Neural progenitor cell (in vitro differentiated cells): ENCODE data around the gene GNAS-AS1. TPM values are rescaled to one million over a fixed set of nuclear protein-coding genes. Genes with fewer than 3 reads are reported as not detected.
A peak's percentile ranks its signal among the peaks of the same experiment; 100 is the strongest.

Source experiments
- DNase-seq: peaks from one replicate; pipeline ENCODE4 v3.0.0-alpha.2; 2016; ENCODE audit warnings: low spot score
- H2AFZ ChIP-seq: fragments of 200-600 bp; sonication (generic); replicated peaks from 2 replicates; pipeline ENCODE4 v1.6.1; 2016; ENCODE audit warnings: antibody characterized with exemption
- H3F3A ChIP-seq: fragments of 200-600 bp; sonication (generic); 2 replicates; pipeline ENCODE4 v1.6.1; 2016; ENCODE audit warnings: antibody characterized with exemption, low read depth
- H3K27ac ChIP-seq: fragments of 200-600 bp; sonication (generic); 2 replicates; pipeline ENCODE4 v1.5.1; 2016; ENCODE audit warnings: mild to moderate bottlenecking
- H3K27me3 ChIP-seq: fragments of 200-600 bp; sonication (generic); 2 replicates; pipeline ENCODE4 v1.6.1; 2016; ENCODE audit warnings: mild to moderate bottlenecking, moderate library complexity
- H3K36me3 ChIP-seq: fragments of 200-600 bp; sonication (generic); 2 replicates; pipeline ENCODE4 v1.5.1; 2016
- H3K4me1 ChIP-seq: fragments of 200-600 bp; sonication (generic); 2 replicates; pipeline ENCODE4 v1.6.1; 2016; ENCODE audit warnings: mixed run types
- H3K4me2 ChIP-seq: fragments of 200-600 bp; sonication (generic); 2 replicates; pipeline ENCODE4 v1.6.1; 2016
- H3K4me3 ChIP-seq: fragments of 200-600 bp; sonication (generic); 2 replicates; pipeline ENCODE4 v1.5.1; 2016
- H3K79me2 ChIP-seq: fragments of 200-600 bp; sonication (generic); 2 replicates; pipeline ENCODE4 v1.6.1; 2016; ENCODE audit warnings: low read depth
- H3K9ac ChIP-seq: fragments of 200-600 bp; sonication (generic); 2 replicates; pipeline ENCODE4 v1.6.1; 2016
- H3K9me3 ChIP-seq: fragments of 200-600 bp; sonication (generic); 2 replicates; pipeline ENCODE4 v1.5.1; 2016; ENCODE audit warnings: low read depth
- H4K20me1 ChIP-seq: fragments of 200-600 bp; sonication (generic); 2 replicates; pipeline ENCODE4 v1.6.1; 2016; ENCODE audit warnings: low read depth
- H3K27ac Mint-ChIP-seq: 3 replicates; pipeline ENCODE4 v1.8.0; 2021; ENCODE audit warnings: mixed read lengths
- H3K27me3 Mint-ChIP-seq: 2 replicates; pipeline ENCODE4 v1.8.0; 2022; ENCODE audit warnings: low read depth, mild to moderate bottlenecking, inconsistent platforms, moderate library complexity, mixed read lengths; ENCODE audit not compliant: insufficient read depth
- H3K36me3 Mint-ChIP-seq: 3 replicates; pipeline ENCODE4 v1.8.0; 2021; ENCODE audit warnings: mixed read lengths
- H3K4me1 Mint-ChIP-seq: 3 replicates; pipeline ENCODE4 v1.8.0; 2021; ENCODE audit warnings: mixed read lengths
- H3K4me3 Mint-ChIP-seq: 3 replicates; pipeline ENCODE4 v1.8.0; 2021; ENCODE audit warnings: mild to moderate bottlenecking, moderate library complexity, mixed read lengths
- H3K9me3 Mint-ChIP-seq: 3 replicates; pipeline ENCODE4 v1.8.0; 2020; ENCODE audit warnings: mixed read lengths
- EZH2 ChIP-seq: fragments of 200-600 bp; sonication (generic); IDR thresholded peaks from 2 replicates; pipeline ENCODE4 v1.6.1; 2017; ENCODE audit warnings: antibody characterized with exemption, mild to moderate bottlenecking, moderate library complexity
- EZH2phosphoT487 ChIP-seq: fragments of 200-600 bp; sonication (generic); IDR thresholded peaks from 2 replicates; pipeline ENCODE4 v1.6.1; 2017; ENCODE audit warnings: antibody characterized with exemption
- total RNA-seq: library from RNA; depleted of rRNA; stranded (reverse); fragments of >200 nt; gene quantifications from 2 replicates; pipeline ENCODE4 v1.2.3, GENCODE V29; 2015; ENCODE audit warnings: low replicate concordance
- TF ChIP-seq, protein P1 (sequence below): fragments of 200-600 bp; sonication (generic); IDR thresholded peaks from 2 replicates; pipeline ENCODE4 v1.5.1; 2017; ENCODE audit warnings: antibody characterized with exemption, mild to moderate bottlenecking

Gene GNAS-AS1
- total RNA-seq, 1 donor from 2014 or later: 5.8 TPM

DNA sequence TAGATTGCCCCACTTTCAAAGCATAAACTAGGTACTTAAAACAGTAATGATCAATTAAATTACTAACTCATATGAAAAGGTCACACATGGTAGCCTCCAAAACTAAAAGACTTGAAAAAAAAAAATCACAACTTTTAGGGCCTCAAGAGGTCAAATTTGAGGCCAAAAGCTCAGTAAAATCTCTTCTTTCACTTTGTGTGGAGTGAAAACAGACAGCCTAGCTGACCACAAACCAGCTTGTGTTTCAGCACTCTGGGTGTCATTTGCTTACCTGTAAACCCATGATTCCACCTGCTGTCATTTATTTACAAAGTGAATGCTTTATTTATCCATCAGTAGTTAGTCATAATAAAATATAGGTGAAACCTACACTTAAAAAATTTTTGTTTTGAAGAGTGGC lies 35.8 kb upstream of the GNAS-AS1 start:
- Mint-ChIP-seq H3K4me1 (peaks cover 14% of the 10 kb centered on the region), H3K36me3 (peaks cover 2% of the 10 kb centered on the region), H3K4me3 (no peak overlapping the region), H3K27ac (no peak overlapping the region), H3K9me3 (peaks cover 5% of the 10 kb centered on the region), H3K27me3 (peaks cover 7% of the 10 kb centered on the region)
- H3K27me3 ChIP-seq: peaks cover 3% of the 10 kb centered on the region
- DNase-seq: no peak
- H3K4me1 ChIP-seq: peaks cover 22% of the 10 kb centered on the region
- no peak overlapping the region for H3K9ac ChIP-seq
- no peak overlapping the region for H3K27ac ChIP-seq
- H3K4me2 ChIP-seq: no peak overlapping the region
- peaks cover 30% of the 10 kb centered on the region for H3K79me2 ChIP-seq
- peaks cover 21% of the 10 kb centered on the region for H3F3A ChIP-seq
- no peak overlapping the region for H2AFZ ChIP-seq
- no peaks in the 10 kb centered on the region for H3K9me3 ChIP-seq
- TF ChIP-seq EZH2: no peak
- no peak for TF ChIP-seq EZH2phosphoT487
- TF ChIP-seq, protein P1, sequence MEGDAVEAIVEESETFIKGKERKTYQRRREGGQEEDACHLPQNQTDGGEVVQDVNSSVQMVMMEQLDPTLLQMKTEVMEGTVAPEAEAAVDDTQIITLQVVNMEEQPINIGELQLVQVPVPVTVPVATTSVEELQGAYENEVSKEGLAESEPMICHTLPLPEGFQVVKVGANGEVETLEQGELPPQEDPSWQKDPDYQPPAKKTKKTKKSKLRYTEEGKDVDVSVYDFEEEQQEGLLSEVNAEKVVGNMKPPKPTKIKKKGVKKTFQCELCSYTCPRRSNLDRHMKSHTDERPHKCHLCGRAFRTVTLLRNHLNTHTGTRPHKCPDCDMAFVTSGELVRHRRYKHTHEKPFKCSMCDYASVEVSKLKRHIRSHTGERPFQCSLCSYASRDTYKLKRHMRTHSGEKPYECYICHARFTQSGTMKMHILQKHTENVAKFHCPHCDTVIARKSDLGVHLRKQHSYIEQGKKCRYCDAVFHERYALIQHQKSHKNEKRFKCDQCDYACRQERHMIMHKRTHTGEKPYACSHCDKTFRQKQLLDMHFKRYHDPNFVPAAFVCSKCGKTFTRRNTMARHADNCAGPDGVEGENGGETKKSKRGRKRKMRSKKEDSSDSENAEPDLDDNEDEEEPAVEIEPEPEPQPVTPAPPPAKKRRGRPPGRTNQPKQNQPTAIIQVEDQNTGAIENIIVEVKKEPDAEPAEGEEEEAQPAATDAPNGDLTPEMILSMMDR: no peak
- no peaks in the 10 kb centered on the region for H3K36me3 ChIP-seq
- H4K20me1 ChIP-seq: peaks cover 4% of the 10 kb centered on the region
- H3K4me3 ChIP-seq: no peak overlapping the region

DNA sequence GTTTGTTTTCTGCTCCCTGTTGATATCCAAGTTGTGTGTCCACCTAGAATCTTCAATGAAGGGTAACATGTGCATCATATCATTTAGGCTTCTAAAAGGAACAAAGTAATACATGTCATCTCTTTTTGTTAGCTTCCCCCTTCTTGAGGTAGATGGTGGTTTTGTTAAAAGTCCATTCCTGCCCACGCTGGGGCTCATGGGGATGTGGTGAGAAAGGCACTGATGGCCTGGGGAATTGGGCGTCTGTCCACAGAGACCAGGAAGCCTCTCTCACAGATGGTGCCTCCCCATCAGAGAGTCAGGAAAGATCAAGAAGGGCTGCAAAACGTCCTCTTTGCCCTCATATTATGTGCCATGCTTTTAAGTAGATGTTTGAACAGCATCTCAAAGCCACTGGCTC lies 34.3 kb upstream of the GNAS-AS1 start:
- Histone ChIP-seq H3F3A (peaks cover 17% of the 10 kb centered on the region), H2AFZ (no peak overlapping the region), H3K4me1 (peaks cover 29% of the 10 kb centered on the region), H3K4me2 (no peak overlapping the region), H3K36me3 (no peaks in the 10 kb centered on the region), H3K79me2 (peaks cover 23% of the 10 kb centered on the region), H3K9ac (no peak overlapping the region), H3K4me3 (no peak overlapping the region), H3K27ac (no peak overlapping the region), H3K27me3 (peaks cover 4% of the 10 kb centered on the region), H3K9me3 (no peaks in the 10 kb centered on the region), H4K20me1 (peaks cover 4% of the 10 kb centered on the region)
- peaks cover 10% of the 10 kb centered on the region for H3K27me3 Mint-ChIP-seq
- peaks cover 22% of the 10 kb centered on the region for H3K4me1 Mint-ChIP-seq
- DNase-seq: no peak
- peaks cover 5% of the 10 kb centered on the region for H3K9me3 Mint-ChIP-seq
- H3K27ac Mint-ChIP-seq: no peak overlapping the region
- TF ChIP-seq, protein P1: no peak
- TF ChIP-seq EZH2phosphoT487 (no peak), EZH2 (no peak)
- H3K36me3 Mint-ChIP-seq: peaks cover 2% of the 10 kb centered on the region
- no peak overlapping the region for H3K4me3 Mint-ChIP-seq

DNA sequence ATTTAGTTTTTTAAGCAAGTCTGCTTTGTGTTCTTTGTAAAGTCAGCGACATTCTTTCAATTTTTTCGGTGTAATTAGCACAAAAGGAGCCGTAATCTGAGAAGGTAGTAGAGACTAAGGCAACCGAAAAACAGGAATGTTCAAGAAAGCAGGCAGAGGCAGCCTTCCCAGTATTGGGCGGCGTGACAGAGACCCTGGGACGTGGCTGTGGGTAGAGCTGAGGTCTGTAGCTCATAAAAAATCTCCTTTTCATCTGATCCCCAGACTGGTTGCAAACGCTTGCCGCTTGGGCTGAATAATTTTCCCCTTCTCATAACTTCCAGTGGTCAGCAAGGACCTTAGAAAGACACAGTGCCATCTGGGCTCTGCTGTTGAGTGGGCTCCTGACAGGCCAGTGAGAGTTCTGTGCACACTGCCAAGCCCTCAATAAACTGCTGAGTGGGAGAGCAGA lies 32.6 kb upstream of the GNAS-AS1 start:
- no peak for TF ChIP-seq EZH2
- TF ChIP-seq, protein P1: no peak
- TF ChIP-seq EZH2phosphoT487: no peak
- H3K27ac Mint-ChIP-seq: peak overlapping the region; percentile 36
- Histone ChIP-seq H3K36me3 (no peaks in the 10 kb centered on the region), H3K4me2 (peak overlapping the region; percentile 63), H3K27ac (peak overlapping the region; percentile 52), H3K79me2 (peaks cover 12% of the 10 kb centered on the region), H3K4me1 (peaks cover 46% of the 10 kb centered on the region), H2AFZ (peak overlapping the region; percentile 5), H3K27me3 (peaks cover 4% of the 10 kb centered on the region), H3F3A (peaks cover 28% of the 10 kb centered on the region), H3K9me3 (no peaks in the 10 kb centered on the region), H4K20me1 (no peaks in the 10 kb centered on the region), H3K4me3 (peak overlapping the region; percentile 19), H3K9ac (no peak overlapping the region)
- peaks cover 5% of the 10 kb centered on the region for H3K9me3 Mint-ChIP-seq
- peak; percentile 67 for DNase-seq
- H3K4me3 Mint-ChIP-seq: no peak overlapping the region
- peaks cover 36% of the 10 kb centered on the region for H3K4me1 Mint-ChIP-seq
- peaks cover 2% of the 10 kb centered on the region for H3K36me3 Mint-ChIP-seq
- peaks cover 9% of the 10 kb centered on the region for H3K27me3 Mint-ChIP-seq
